NCI-H748 treated with DMSO at 0.1 percent for 48 hours (cell line): ENCODE results near the gene ZNF737.
A peak's percentile ranks its signal among the peaks of the same experiment; 100 is the strongest.
"Not testable (repeated sequence)": the region's sequence is repeated elsewhere in the genome, so short reads cannot be mapped to it uniquely, and the experiment has no call there.

ENCODE experiments used
- DNase-seq: peaks from one replicate; lab custom pipeline; 2025; lab: John Stamatoyannopoulos, UW

ZNF737 gene

DNA sequence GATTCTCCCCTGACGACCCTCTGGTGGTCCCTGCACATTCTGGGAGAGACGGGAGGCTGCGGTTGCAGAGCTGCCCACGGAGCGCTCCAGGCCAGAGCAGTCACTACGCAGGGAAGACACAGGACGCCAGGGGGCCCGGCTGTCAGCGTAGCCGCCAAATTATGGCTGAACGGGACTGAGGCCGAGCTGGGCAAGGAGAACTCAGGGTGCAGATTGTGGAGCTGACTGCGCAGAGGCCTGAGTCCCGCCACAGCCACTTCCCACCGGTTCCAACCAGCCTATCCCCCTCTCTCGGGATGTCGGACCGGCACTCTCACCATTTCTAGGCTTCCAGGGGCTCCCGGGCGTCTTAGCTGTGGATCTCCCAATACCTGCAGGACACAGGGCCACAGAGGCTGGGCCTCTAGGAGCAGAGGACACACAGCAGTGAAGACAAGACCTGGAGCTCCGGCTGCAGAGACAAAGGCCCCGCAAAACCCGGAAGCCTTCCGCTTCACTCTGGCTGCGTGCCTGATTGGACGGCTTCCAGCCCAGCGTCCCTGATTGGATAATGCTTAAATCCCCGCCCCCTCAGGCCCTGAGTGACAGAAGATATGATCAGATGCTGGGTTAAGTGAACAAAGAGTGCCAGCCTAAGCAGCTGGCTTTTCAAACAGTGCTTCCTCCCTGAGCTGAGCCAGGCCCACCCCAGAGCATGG, at the start of gene ZNF737:
Gene ZNF737 (minus strand): TSS at position 461 of the 698 bp plus-strand sequence. CDS start 141 bp downstream, at position 320.
- DNase-seq: peak; percentile 84

DNA sequence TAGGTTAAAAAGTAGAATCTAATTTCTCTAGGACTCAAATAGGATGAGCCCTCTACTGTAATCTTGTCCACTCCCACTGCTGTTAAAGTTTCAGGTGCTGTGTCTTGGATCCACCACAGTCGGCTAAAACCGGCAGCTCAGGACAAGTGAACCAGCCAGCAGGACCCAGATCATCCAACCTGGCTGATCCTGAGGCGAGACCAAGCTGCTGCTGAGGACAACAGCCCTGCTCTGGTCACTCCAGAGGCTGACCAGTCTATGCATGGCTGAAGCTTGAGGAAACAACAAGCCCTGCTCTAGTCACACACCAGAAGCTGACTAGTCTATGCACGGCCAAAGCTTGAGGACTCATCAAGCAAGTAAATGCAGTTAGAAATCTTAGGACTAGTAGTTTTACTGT, 49.4 kb upstream of the ZNF737 start:
- DNase-seq: not testable (repeated sequence)

DNA sequence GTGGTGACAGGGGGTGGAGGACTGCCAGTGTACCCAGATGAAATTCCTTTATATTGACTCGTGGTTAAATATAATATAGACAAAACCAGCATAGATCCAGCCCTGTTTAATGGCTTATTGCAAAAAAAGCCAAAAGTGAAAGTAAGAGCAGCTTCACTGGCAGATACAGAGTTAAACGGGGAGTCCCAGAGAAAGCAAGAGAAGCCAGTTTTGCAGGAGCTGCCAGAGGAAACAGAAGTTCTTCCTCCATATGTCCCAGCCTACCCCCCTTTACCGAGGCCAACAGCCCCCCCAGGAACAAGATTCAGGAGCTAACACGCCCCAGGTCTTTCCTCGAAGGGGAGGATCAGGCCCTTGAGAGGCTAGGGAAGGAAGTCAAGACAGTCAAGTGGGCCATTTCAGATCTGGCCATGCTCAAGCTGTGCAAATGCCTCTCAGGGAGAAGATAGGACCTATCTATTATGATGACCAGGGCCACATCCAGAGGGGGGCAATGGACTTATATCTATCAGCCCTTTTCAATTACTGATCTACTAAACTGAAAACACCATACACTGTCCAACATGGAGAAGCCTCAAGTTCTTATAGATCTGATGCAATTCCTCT, 47.2 kb upstream of the ZNF737 start:
- no peak for DNase-seq

DNA sequence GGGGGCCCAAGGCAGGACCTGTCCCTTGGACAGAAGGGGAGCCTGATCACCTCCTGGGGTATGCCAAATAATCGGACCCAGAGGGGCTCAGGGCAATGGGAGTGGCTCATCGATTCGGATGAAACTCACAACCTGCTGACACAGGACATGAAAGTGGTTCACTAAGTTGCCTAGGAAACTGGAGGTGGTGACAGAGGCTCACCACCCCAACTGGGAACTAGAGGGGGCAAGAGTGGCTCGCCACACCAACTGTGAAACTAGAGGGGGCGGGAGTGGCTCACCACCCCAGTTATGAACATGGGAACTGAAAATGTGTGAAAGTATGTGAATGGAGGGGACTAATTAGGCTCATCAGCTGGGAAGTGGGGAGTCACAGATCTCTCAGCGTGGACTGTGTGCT, 46.3 kb upstream of the ZNF737 start:
- no peak for DNase-seq

DNA sequence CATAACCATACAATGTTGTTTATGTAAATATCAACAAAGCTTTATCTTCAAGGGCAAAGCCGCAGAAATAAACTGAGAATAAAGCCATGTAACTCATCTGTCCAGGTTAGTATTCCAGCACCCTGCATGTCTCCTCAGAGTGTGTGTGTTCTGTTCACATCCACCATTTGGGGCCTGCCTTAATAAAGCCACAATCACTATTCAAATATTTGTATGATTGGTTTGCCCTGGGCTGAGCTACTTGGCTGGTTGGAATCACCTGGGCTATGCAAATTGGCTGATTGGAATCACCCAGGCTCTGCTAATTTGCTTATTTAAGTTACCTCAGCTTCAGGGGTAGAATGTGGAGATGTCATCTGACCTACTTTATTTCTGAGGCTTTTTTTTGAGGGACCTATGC, 42.4 kb upstream of the ZNF737 start:
- DNase-seq: no peak

DNA sequence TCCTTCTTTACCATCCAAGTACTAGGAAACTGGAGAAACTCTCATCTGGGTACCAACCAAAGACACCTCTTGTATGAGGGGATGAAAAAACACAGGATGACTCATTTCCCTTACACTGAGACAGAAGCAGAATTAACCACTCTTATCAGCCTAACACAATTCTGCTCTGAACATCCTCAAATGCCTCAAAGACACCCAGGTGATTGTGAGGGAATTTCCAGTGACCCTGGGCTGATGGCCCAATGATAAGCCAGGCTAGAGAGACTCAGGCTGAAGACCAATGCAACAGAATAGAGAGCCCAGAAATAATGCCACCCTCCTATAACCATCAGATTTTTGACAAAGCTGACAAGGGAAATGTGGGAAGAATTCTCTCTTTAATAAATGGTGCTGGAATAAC, 7.0 kb downstream of the ZNF737 start:
- no peak for DNase-seq

DNA sequence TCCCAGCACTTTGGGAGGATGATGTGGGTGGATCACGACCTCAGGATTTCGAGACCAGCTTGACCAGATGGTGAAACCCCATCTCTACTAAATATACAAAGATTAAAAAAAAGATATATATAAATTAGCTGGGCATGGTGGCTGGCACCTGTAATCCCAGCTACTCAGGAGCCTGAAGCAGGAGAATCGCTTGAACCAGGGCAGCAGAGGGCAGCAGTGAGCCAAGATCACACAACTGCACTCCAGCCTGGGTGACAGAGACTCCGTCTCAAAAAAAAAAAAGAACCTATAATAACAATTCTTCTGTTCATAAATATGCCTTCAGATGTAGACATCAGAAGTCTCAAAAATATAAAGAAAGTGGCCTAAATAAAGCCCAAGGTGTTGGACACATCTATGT, 7.6 kb downstream of the ZNF737 start:
- no peak for DNase-seq

DNA sequence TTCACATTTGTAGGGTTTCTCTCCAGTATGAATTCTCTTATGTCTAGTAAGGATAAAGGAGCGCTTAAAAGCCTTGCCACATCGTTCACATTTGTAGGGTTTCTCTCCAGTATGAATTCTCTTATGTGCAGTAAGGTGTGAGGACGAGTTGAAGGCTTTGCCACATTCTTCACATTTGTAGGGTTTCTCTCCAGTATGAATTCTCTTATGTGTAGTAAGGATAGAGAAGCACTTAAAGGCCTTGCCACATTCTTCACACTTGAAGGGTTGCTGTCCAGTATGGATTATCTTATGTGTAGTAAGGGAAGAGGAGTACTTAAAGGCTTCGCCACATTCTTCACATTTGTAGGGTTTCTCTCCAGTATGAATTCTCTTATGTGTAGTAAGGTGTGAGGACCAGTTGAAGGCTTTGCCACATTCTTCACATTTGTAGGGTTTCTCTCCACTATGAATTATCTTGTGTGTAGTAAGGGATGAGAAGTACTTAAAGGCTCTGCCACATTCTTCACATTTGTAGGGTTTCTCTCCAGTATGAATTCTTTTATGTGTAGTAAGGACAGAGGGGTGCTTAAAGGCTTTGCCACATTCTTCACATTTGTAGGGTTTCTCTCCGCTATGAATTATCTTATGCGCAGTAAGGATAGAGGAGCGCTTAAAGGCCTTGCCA, 20.8 kb downstream of the ZNF737 start:
- not testable (repeated sequence) for DNase-seq

DNA sequence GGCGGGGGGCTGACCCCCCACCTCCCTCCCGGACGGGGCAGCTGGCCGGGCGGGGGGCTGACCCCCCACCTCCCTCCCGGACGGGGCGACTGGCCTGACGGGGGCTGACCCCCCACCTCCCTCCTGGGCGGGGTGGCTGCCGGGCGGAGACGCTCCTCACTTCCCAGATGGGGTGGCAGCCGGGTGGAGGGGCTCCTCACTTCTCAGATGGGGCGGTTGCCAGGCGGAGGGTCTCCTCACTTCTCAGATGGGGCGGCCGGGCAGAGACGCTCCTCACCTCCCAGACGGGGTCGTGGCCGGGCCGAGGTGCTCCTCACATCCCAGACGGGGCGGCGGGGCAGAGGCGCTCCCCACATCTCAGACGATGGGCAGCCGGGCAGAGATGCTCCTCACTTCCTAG, 35.3 kb downstream of the ZNF737 start:
- DNase-seq: not testable (repeated sequence)

DNA sequence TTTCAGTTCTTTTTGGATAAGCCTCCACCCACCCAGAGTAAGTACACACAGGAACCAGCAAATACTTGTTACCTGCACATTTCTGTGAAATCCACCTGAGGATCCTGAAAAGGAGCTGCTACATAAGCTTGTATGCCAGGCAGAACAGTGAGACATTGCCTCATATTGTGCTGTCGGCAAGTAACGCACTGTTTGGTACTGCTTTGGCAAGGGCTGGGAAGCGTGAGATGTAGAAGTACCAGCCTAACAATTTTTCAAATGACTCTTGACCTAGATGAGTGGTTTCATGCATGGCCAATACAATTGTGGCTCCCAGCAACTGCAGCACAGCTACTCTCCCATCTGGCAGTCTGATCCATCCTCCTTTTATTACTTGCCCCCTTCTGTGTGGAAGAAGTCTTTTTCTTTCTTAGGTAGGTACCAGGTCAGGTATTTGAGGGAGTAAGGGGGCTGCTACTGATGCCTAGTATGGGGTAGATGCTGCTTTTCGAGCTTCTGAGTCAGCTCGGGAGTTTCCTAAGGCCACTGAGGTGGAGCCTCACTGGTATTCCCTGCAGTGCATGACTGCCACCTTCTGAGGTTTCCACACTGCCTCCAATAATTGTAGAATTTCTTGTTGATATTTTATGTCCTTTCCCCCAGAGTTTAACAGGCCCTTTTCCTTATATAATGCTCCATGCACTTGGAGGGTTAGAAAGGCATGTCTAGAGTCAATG, 52.2 kb downstream of the ZNF737 start:
- no peak for DNase-seq

DNA sequence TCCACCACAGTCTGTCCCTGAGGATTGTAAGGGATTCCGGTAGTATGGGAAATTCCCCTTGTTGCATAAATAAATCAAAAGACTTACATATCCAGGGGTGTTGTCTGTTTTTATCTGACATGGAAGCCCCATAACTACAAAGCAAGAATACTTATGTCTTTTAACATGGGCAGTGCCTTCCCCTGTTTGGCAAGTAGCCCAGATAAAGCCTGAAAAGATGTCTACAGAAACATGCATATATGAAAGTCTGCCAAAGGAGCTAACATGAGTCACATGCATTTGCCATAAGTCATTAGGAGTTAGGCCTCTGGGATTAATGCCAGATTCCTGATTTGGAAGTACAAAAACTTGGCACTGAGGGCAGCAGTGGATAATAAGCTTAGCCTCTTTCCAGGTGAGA, 62.1 kb downstream of the ZNF737 start:
- no peak for DNase-seq
